Fibroblast of peridontal ligament (primary cell): Measurements from ENCODE around the gene ANKRD36C.
"Not testable (repeated sequence)": the region's sequence is repeated elsewhere in the genome, so short reads cannot be mapped to it uniquely, and the experiment has no call there.

Source experiments
- DNase-seq: peaks from one replicate; pipeline ENCODE4 v3.0.0-alpha.2; 2010; ENCODE audit errors: extremely low read depth

Gene ANKRD36C

DNA sequence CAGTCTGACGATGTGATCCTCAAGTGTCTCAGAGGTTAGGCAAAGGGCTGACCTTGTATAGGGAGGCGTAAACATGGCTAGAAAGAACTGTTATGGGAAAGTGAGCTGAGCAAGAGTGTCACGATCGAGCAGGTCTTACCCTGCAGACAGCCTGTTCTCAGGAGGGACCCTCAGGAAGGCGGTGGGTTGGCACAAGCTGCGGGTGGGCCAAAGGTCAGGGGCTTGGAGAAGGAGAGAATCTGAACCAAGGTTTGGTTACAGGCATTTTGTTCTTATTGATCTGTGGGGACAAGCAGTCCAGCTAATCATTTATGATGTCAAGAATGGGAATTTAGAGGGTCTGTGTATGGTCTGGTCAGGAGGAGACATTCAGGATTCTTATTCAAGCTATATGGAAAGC is 16.4 kb upstream of the ANKRD36C start:
- DNase-seq = not testable (repeated sequence)

DNA sequence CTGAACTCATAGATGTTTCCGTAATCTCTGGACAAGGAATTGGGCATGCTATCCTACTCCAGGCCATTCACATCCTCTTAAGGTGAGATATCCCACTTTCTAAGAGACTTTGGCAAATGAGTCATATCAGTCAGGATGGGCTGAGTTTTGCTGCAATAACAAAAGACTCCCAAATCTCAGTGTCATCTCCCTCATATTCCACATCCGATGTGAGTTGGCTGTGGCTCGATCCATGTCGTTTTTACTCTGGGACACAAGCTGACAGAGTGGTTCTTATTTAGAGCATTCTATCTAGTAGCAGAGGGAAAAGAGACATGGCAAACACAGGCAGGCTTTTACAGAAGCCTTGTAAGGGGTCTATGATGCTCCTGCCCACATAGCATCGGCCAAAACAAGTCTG is 14.6 kb upstream of the ANKRD36C start:
- DNase-seq = not testable (repeated sequence)

DNA sequence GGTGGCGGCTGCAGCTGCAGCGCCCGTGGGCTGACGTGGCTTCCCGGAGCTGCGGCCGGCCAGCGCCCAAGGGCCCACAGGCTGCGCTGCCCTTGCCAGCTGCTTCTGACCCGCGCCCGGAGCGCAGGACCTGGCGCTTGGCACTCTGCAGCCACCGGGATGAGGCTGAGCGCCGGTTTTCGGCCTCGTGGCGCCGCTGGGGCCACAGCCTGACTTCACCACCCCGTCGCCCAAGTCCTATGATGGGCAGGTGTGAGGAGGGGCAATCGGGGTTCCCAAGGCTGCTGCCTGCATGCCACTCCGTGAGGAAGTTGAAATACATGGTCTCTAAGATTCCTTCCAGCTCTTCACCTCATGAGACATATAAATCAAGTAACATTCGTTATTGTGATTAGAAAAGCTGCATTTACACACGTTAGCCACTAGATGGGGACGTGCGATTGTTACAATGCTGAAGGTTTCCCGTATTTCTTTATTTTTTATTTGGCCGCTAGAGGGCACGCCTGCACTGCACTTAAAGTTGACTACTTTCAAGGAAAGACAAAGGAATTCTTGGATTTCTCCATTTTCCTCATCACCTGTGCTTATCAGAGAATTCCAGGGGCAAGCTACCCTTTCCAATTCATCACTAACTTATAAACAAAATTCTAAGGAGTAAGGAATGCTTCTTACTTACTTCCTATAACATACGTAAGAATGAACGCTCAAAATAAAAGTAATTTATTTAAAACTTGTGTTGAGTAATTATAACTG is 1.1 kb upstream of the ANKRD36C start:
- peak; percentile 51 for DNase-seq

DNA sequence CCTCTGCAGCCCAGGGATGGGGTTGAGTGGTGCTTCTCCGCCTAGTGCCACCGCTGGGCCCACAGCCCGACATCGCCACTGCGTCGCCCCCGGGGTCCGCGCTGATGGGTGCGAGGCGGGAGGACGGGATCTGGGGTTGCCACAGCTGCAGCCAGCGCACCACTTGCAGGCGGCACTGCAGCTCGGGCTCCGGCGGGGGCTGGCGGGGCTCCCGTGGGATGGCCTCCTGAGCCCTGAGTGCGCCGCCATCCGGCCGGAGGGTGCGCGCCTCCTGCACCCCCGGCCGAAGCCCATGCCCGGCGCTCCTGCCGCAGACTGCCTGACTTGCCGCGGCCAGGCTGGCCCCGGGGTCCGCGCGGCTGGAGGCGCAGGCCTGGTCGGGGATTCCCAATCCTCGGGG is 478 bp upstream of the ANKRD36C start:
- DNase-seq = not testable (repeated sequence)

DNA sequence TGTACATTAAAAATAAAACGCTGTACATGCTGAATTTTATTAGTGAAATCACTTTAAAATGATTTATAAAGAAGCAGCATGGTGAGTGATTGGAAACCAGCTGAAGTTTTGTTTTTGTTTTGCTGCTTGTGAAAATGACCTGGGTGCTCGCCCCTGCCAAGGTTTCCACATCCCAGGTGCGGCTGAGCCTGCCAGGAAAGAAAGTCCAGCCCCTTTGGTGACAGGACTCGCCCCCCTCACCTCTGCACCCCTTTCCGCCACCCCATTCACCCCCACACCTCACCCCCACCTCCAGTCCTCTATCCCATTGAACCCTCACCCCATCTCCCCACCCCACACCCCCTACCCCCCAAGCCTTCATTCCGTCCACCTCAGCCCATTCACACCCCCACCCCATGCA is 740 bp downstream of the ANKRD36C start:
- DNase-seq = not testable (repeated sequence)

DNA sequence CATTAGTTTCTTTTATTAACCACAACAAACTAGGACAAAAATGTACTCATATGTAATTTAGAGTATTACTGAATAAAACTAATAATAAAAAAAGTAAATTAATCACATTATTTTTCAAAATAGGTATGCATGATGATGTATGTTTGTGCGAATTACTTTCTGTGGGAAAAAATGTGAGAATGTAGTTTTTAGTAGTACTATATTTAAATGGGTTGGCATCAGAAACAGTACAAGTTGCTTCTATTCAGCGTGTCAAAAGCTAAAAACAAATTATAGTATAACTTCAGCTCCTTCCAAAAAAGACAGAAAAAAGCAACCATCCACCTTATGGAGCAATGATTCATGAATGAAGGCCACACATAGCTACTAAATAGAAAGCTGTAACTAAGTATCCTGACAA is 40.0 kb downstream of the ANKRD36C start:
- not testable (repeated sequence) for DNase-seq

DNA sequence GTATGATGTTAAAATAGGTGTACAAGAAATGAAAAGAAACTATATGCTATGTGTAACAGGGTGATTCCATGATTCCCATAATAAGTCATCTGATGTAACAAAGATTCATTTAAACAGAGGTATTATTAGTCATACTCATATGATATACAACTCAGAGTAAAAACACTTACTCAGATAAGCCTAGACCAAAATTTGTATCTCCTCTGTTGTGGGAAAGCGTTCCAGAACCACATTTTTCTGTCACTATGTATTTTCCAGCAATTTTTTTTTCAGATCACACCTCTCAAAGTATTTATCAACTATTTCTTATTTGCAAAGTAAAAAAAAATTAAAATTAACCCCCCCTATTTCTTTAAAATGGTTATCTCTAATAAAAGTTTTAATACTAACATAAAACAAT is 43.6 kb downstream of the ANKRD36C start:
- DNase-seq = peak; percentile 17

DNA sequence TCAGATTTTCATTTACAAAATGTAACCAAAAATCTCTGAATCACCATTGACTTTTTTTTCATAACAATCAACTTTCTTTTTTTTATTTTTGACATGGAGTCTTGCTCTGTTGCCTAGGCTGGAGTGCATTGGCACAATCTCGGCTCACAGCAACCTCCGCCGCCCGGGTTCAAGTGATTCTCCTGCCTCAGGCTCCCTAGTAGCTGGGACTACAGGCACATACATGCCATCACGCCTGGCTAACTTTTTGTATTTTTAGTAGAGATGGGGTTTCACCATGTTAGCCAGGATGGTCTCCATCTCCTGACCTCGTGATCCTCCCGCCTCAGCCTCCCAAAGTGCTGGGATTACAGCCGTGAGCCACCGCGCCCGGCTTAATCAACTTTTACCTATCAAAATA is 51.7 kb downstream of the ANKRD36C start:
- not testable (repeated sequence) for DNase-seq

DNA sequence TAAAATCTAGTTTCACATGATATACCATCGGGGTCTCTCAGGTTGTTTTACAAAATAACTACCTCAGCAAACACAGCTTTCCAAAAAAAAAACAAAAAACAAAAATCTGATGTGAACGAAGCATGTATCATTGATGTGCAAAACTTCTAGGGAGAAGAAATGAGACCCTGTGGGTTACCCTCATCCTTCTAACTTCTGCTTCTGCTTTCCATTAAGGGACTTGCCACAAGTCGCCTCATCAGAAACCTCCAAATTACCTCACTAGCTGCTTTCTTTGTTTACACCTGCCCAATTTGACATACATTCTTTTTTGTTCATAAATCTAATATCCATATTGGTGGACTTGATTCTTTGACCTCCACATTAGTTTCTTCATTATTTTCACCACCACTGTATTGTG is 60.9 kb downstream of the ANKRD36C start:
- not testable (repeated sequence) for DNase-seq

DNA sequence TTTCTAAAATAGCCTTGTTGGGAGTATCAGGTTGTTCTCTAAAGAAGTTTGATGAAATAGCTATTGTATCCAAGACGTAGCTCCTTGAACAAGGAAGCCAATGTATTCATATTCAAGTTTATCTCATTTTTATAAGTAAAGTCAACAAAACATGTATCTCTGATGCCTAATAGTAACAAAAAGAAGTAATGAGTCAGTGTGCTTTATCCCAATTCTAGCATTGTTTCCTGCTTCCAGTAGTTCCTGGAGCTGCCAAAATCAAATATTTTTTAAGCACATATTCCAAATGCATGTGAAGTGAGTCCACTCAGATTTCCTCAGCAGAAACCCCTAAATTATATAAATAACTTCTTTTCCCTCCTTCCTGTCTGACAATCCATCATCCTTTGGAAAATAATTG is 74.6 kb downstream of the ANKRD36C start:
- DNase-seq = not testable (repeated sequence)

DNA sequence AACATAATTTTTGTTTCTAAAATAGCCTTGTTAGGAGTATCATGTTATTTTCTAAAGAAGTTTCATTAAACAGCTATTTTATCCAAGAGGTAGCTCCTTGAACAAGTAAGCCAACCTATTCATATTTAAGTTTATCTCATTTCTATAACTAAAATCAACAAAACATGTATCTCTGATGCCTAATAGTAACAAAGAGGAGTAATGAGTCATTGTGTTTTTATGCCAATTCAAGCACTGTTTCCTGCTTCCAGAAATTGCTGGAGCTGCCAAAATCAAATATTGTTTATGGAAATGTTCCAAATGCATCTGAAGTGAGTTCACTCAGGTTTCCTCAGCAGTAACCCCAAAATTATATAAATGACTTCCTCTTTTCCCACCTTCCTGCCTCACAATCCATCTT is 76.5 kb downstream of the ANKRD36C start:
- peak; percentile 7 for DNase-seq

DNA sequence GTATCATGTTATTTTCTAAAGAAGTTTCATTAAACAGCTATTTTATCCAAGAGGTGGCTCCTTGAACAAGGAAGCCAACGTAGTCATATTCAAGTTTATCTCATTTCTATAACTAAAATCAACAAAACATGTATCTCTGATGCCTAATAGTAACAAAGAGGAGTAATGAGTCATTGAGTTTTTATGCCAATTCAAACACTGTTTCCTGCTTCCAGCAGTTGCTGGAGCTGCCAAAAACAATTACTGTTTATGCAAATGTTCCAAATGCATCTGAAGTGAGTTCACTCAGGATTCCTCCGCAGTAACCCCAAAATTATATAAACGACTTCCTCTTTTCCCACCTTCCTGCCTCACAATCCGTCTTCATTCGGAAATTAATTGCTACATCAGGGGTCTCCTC is 80.2 kb downstream of the ANKRD36C start:
- peak; percentile 84 for DNase-seq

DNA sequence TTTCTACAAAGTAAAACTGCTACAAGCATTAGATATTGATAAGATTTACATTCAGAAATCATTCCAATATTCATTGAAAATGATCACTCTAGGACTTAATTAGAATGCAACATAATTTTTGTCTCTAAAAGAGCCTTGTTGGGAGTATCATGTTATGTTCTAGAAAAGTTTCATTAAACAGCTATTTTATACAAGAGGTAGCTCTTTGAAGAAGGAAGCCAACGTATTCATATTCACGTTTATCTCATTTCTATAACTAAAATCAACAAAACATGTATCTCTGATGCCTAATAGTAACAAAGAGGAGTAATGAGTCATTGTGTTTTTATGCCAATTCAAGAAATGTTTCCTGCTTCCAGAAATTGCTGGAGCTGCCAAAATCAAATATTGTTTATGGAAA is 97.2 kb downstream of the ANKRD36C start:
- DNase-seq = not testable (repeated sequence)

DNA sequence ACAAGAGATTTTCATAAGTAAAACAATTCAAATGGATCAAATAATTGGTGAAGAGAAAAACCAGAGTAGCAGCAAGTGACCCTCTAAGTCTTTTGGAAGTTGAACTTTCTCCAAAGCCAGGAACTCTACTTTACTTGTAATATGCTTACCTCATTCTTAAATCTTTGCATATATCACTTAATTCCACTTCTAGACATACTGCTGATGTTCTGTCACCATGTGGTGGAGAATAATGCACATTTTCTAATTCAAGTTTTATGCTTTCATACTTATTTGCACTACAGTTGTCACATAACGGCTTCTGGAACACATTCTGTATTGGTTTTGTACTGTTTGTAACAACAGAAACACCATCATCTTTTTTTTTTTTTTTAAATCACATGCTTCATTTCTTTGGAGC is 123.7 kb downstream of the ANKRD36C start:
- not testable (repeated sequence) for DNase-seq

DNA sequence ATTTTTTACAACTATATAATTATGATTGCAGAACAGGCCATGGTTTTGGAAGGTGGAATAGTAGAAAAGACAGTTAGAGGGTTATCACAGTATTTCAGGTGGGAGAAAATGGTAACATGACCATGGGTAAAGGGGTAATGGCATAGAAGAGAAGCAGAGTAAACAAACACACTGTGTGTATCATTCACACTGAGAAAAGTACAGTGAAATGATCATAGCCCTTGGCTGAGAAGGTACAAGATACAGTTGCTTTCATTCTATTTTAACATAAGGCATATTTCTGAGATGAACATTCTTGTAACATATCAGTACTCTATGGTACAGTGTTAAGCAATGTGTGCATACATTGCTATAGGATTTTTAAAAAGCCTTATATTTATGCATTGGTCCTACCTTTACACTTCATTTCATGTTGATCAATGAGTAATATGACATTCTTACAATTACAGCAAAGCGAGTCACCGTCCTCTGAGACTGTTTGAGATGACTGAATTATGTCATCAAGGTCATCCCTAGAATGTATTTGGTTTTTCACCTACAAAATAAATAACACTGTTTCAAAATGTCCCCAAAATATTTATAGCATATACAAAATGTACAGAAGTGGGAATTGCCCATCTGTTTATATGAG is 124.5 kb downstream of the ANKRD36C start:
- not testable (repeated sequence) for DNase-seq

DNA sequence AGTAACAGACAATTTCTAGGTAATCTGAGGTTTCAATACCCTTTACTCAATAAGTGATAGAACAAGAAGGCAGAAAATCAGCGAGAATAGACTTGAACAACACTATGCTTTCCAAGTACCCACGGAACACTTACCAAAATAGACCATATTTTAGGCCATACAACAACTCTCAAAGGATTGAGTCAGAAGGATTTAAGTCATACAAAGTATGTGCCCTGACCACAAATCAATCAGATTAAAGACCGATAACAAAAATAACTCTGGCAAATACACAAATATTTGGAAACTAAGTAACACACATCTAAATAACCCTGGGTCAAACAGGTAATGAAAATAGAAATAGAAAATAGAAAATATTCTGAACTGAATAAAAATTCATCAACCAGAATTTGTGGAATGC is 129.5 kb downstream of the ANKRD36C start:
- not testable (repeated sequence) for DNase-seq

DNA sequence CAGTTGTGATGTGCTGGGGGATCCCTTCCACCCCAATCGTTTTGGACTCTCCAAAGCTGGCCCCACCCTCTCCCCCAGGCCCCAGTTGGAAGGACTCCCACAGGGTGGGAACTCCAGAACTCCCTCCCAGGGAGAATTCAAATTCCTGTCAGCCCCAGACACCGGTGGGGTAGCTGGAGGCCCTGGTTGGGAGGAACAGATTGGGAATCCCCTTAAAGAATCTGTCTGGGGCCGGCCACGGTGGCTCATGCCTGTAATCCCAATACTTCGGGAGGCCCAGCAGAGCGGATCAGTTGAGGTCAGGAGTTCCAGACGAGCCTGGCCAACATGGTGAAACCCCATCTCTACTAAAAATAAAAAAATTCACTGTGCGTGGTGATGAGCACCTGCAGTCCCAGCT is 155.5 kb downstream of the ANKRD36C start:
- DNase-seq = no peak

DNA sequence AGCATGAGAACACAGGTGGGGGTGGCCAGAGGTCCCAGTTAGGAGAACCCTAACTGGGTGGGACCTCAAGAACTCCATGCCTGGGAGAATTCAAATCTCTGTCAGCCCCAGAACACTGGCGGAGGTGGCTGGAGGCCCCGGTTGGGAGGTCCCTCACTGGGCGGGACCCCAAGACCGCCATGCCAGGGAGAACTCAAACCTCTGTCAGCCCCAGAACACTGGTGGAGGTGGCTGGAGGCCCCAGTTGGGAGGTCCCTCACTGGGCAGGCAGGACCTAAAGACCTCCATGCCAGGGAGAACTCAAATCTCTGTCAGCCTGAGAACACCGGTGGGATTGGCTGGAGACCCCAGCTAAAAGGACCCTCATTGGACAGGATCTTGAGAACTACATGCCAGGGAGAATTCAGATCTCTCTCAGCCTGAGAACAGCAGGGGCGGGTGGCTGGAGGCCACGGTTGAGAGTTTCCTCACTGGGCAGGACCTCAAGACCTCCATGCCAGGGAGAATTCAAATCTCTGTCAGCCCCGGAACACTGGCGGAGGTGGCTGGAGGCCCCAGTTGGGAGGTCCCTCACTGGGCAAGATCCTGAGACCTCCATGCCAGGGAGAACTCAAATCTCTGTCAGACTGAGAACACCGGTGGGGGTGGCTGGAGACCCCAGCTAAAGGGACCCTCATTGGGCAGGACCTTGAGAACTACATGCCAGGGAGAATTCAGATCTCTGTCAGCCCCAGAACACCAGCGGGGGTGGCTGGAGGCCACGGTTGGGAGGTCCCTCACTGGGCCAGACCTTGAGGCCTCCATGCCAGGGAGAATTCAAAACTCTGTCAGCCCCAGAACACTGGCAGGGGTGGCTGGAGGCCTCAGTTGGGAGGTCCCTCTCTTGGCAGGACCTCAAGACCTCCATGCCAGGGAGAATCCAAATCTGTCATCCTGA is 157.3 kb downstream of the ANKRD36C start:
- not testable (repeated sequence) for DNase-seq

DNA sequence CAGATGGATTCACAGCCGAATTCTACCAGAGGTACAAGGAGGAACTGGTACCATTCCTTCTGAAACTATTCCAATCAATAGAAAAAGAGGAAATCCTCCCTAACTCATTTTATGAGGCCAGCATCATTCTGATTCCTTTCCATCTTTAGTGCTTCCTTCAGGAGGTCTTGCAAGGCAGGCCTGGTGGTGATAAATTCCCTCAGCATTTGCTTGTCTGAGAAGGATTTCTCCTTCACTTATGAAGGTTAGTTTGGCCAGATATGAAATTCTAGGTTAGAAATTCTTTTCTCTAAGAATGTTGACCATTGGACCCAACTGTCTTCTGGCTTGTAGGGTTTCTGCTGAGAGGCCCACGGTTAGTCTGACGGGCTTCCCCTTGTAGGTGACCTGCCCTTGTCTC is 167.4 kb downstream of the ANKRD36C start:
- not testable (repeated sequence) for DNase-seq

DNA sequence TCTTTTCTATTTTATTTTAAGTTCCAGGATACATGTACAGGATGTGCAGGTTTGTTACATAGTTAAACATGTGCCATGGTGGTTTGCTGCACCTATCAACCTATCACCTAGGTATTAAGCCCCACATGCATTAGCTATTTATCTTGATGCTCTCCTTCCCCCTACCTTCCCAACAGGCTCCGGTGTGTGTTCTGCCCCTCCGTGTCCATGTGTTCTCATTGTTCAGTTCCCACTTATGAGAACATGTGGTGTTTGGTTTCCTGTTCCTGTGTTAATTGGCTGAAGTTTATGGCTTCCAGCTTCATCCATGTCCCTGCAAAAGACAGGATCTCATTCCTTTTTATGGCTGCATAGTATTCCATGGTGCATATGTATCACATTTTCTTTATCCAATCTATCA is 174.1 kb downstream of the ANKRD36C start:
- not testable (repeated sequence) for DNase-seq

DNA sequence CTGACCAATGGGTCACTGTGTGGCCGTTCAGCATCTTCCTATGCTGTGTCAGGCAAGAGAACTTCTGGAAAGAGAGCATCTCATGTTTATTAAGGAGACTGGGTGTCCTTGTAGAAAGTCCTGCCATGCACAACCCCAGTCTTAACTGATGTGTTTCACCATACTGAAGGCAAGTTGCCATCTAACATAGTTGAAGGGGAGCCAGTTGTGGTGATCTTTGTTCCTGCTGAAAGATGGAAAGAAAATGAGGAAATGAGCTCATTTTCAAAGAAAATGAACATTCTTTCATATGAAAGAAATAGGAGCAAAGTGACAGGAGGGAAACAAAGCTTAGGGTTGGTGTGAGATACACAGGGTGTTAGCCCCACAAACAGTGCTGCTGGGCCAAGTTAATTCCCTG is 178.3 kb downstream of the ANKRD36C start:
- DNase-seq = peak; percentile 56

DNA sequence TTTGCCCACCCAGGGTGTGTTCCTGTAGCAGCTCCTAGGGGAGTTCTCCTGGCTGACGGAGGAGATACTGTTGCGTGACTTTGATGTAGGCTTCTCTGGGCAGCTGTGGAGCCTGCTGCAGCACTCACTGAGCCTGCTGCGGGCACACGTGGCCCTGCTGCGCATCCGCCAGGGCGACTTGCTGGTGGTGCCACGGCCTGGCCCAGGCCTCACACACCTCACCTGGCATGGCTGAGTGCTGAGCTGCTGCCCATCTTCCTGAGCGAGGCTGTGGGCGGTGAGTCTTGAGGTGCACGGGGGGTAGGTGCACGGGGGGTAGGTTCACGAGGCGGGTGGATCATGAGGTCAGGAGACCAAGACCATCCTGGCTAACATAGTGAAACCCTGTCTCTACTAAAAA is 191.7 kb downstream of the ANKRD36C start:
- DNase-seq = no peak
